ENCODE measurements around the gene PRUNE2.

The PRUNE2 gene

DNA sequence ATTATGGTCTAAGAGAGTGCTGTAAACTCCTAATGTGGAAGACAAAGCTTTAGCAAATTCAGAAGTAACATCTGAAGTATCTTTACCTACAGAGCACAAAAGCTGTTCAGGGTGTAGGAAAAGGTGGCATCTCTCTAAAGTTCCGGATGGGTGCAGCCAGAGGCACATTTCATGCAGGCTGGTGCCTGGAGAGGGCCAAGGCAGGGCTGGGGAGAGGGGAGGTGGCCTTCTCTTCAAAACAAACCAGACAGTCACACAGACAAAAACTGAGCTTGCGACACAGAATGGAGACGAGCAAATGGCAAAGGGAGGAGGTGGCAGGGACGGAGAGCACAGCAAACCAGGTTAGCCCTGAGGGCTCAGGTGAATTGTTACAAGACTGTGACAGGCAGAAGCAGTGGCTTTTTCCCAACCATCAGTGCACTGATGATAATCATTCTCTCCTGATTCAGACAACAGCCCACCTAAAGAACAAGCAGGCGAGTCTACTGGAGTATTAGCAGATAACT is 263.2 kb downstream of the PRUNE2 start:
- CTCF ChIA-PET: interaction anchor here (1.4 kb wide), 1 partner anchor 16 kb away, joined by 6 read pairs; no protein-coding TSS in a partner anchor
- Mint-ChIP-seq H3K9me3 (no peaks in the 10 kb centered on the region), H3K4me3 (no peak overlapping the region), H3K27ac (no peak overlapping the region), H3K27me3 (peaks cover 14% of the 10 kb centered on the region), H3K4me1 (peaks cover 3% of the 10 kb centered on the region), H3K36me3 (no peaks in the 10 kb centered on the region)
- DNase-seq: no peak

DNA sequence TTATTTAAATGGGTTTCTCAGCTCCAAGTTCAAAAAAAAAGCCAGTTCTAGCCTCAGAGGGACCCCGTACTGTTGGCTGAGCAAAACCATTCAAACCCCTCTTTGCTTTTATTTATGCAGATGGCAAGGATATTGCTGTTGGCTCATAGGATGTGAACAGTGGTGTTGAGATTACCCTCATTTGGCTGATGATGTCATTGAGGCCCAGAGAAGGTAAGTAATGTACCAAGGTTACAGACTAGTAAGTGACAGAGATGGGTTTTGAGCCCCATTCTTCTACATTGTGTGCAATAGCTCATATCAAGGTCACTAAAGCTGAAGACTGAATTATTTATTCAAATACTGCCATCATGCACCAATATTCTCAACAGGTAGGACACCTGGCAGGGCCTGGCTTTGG is 263.8 kb downstream of the PRUNE2 start:
- DNase-seq: no peak
- Mint-ChIP-seq H3K4me3 (no peak overlapping the region), H3K4me1 (peaks cover 10% of the 10 kb centered on the region), H3K36me3 (no peaks in the 10 kb centered on the region), H3K27ac (no peak overlapping the region), H3K9me3 (no peaks in the 10 kb centered on the region), H3K27me3 (peaks cover 14% of the 10 kb centered on the region)
- CTCF ChIA-PET: interaction anchor here (1.4 kb wide), 1 partner anchor 17 kb away, joined by 6 read pairs; no protein-coding TSS in a partner anchor

DNA sequence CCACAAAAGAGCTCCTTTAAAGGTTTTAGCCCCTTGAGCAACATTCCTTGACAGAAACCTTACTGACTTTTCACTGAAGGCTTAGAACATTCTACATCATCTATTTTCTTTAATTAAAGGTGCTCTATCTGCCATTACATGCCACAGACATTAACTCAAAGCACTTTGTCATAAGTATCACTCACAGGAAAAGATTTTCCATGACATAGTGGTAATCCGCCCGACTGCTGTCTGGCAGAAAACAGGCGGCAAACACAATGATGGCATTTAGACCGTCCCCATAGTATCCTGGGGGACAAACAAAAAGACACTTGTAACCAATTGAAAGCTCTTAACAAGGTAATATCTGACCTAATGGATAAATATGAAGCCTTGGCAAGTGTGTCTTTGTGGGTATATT is 267.9 kb downstream of the PRUNE2 start:
- H3K4me1 Mint-ChIP-seq: peaks cover 13% of the 10 kb centered on the region
- DNase-seq: no peak
- H3K9me3 Mint-ChIP-seq: no peaks in the 10 kb centered on the region
- CTCF ChIA-PET: no interaction called here
- H3K27me3 Mint-ChIP-seq: peaks cover 5% of the 10 kb centered on the region
- H3K27ac Mint-ChIP-seq: no peak overlapping the region
- no peaks in the 10 kb centered on the region for H3K36me3 Mint-ChIP-seq
- H3K4me3 Mint-ChIP-seq: no peak overlapping the region

DNA sequence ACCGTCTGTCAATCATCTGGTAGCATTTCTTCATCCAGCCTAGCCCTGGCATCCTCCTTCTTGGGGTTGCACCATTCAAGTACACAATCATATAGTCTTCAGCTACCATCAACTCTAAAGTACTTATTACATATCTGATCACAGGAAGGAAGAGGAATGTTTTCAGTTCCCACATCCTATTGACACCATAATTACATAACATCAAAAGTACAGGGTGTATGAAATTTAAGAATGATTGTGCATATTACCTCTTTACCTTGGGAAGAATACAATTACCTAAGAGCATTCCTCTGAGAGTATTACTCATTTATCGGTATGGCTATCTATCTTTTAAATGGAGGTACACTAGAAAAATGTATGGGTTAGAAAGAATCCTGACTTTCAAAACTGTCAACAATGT is 268.5 kb downstream of the PRUNE2 start:
- Mint-ChIP-seq H3K9me3 (no peaks in the 10 kb centered on the region), H3K4me3 (no peak overlapping the region), H3K36me3 (no peaks in the 10 kb centered on the region), H3K27me3 (no peaks in the 10 kb centered on the region), H3K27ac (no peak overlapping the region), H3K4me1 (peaks cover 13% of the 10 kb centered on the region)
- DNase-seq: no peak
- CTCF ChIA-PET: no interaction called here

DNA sequence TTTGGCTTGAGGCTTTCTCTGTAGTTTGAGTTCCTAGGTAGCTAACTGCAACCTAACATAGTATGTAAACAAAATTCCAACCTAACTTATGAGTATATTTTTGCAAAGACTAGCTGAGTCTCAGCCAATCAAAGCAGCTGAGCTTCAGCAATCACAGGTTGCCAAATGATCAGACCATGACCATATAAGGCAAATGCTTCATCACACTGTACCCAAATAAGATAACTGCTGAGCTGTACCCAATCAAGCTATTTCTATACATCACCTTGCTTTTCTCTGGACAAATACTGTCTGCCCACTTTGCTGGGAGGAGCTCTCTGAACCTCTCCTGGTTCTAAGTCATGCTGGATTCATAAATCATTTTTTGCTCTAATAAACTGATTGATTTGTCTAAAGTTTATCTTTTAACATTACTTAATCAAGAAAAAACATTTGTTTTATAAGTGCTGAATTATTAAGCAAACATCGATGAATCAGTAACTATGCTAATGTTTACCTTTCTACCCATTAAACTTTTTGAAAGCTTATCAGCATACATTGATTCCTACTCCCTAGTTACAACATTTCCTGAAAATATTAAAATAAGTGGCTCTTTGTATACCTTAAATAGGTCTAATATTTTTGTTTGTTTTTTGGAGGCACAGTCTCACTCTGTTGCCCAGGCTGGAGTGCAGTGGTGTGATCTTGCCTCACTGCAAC is 271.4 kb downstream of the PRUNE2 start:
- Mint-ChIP-seq H3K27ac (no peak overlapping the region), H3K9me3 (no peaks in the 10 kb centered on the region), H3K4me3 (no peak overlapping the region), H3K27me3 (no peaks in the 10 kb centered on the region), H3K4me1 (peaks cover 18% of the 10 kb centered on the region), H3K36me3 (no peaks in the 10 kb centered on the region)
- CTCF ChIA-PET: interaction anchor here (1.0 to 1.4 kb wide), 2 partner anchors 14 to 240 kb away, joined by 3 to 4 read pairs; partner anchors contain the start of gene RFK
- no peak for DNase-seq

DNA sequence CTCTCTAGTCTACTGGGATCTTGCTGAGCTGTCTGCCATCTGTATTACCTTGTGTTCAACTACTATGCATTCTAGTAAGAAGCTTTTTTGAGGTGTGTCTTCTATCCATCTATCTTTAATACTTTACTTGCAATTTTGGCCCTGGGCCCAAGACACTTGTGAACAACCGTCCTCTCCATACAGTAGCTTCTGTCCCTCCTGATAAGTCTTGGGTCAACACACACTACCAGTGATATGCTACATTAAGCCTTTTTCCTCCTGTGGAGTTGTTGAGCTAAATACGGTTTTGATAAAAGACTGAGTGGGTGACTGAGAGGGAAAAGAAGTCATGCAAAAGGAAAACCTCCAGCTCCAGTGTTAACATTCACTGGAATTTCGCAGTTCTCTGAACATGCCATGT is 275.0 kb downstream of the PRUNE2 start:
- H3K4me3 Mint-ChIP-seq: no peak overlapping the region
- H3K27ac Mint-ChIP-seq: no peak overlapping the region
- no peaks in the 10 kb centered on the region for H3K36me3 Mint-ChIP-seq
- H3K9me3 Mint-ChIP-seq: no peaks in the 10 kb centered on the region
- CTCF ChIA-PET: interaction anchor here (0.7 kb wide), 1 partner anchor 172 kb away, joined by 3 read pairs; the partner anchor contains the start of gene GCNT1
- no peak for DNase-seq
- H3K27me3 Mint-ChIP-seq: peaks cover 7% of the 10 kb centered on the region
- peaks cover 6% of the 10 kb centered on the region for H3K4me1 Mint-ChIP-seq

DNA sequence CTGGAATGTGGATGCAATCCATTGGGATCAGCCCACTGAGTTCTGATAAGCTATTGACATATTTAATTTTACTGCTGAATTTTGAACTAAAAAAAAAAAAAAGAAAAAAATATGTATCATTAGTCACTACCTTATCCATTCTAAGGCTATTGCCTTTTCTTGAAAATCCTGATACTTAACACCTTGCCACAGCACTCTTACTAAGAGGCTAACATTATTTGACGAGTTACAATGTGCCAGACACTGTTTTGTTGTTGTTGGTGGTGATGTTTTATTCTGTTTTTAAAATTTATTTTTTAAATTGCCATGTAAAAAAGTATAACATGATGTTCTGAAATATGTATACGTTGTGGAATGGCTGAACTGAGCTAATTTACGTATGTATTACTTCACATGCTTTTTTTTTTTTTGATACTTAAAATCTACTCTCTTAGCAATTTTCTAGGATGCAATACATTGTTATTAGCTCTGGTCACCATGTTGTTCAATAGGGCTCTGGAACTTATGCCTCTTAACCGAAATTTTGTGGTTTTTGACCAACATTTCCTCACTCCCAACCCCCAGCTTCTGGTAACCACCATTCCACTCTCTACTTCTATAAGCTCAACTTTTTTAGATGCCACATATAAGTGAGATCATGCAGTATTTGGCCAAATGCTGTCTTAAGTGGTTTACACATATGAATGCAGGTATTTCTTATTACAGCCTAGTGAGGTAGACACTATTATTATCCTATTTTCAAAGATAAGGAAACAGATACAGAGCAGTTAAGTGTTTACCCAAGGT is 276.5 kb downstream of the PRUNE2 start:
- CTCF ChIA-PET: no interaction called here
- H3K27ac Mint-ChIP-seq: no peak overlapping the region
- H3K4me3 Mint-ChIP-seq: no peak overlapping the region
- no peak for DNase-seq
- no peaks in the 10 kb centered on the region for H3K9me3 Mint-ChIP-seq
- peaks cover 6% of the 10 kb centered on the region for H3K4me1 Mint-ChIP-seq
- no peaks in the 10 kb centered on the region for H3K36me3 Mint-ChIP-seq
- H3K27me3 Mint-ChIP-seq: peaks cover 7% of the 10 kb centered on the region

DNA sequence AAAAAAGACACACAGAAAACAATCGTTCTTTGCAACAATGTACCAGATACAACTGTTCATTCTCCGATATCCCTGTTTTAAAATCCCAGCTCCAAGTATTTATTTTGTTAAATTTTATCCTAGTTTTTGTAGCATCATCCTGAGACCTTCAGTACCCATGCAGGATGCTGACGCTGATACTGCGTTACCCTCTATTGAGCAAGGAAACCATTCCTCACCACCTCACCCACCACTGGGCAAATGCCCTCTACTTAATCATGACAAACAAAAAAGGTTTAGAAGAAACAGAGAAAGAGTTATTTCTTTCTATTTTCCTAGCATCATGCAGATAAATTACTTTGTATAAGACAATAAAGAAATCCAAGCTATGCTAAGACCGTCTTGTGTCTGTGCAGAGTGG is 277.8 kb downstream of the PRUNE2 start:
- Mint-ChIP-seq H3K27me3 (peaks cover 7% of the 10 kb centered on the region), H3K36me3 (no peaks in the 10 kb centered on the region), H3K9me3 (no peaks in the 10 kb centered on the region), H3K4me1 (peaks cover 6% of the 10 kb centered on the region), H3K27ac (no peak overlapping the region), H3K4me3 (no peak overlapping the region)
- DNase-seq: no peak
- CTCF ChIA-PET: interaction anchor here (0.6 to 1.3 kb wide), 2 partner anchors 9 to 648 kb away, joined by 3 read pairs; no protein-coding TSS in a partner anchor

DNA sequence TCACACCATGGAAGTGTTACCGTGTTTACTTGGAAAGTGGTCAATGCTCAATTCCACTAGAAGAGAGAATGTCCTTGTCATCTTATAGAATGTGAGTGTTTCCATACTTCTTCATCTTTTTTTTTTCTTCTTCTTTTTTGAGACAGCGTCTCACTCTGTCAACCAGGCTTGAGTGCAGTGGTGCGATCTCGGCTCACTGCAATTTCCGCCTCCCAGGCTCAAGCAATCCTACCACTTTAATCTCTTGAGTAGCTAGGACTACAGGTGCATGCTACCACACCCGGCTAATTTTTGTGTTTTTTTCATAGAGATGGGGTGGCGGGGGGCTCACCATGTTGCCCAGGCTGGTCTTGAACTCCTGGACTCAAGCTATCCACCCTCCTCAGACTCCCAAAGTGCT is 278.9 kb downstream of the PRUNE2 start:
- no peak overlapping the region for H3K4me3 Mint-ChIP-seq

DNA sequence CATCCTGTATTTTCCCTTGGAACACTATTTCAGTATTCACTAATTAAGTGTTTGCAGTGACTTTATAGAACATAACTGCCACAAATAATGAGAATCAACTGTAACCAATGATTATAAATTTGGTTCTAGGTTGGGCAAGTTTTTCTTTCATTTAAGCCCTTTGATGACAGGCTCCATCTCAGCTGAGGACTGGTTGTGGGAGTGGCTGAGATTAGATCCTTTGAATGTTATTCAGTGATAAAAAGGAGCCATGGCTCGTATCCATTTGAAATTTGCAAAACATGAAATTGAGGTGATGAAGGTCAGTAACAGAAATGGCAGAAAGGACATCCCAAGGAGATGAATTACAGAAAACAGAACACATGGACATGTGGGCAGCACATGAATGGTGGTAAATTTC is 279.8 kb downstream of the PRUNE2 start:
- peaks cover 6% of the 10 kb centered on the region for H3K4me1 Mint-ChIP-seq
- H3K27ac Mint-ChIP-seq: no peak overlapping the region
- H3K4me3 Mint-ChIP-seq: no peak overlapping the region
- CTCF ChIA-PET: interaction anchor here (1.1 kb wide), 1 partner anchor 22 kb away, joined by 4 read pairs; no protein-coding TSS in a partner anchor
- H3K27me3 Mint-ChIP-seq: peaks cover 14% of the 10 kb centered on the region
- H3K9me3 Mint-ChIP-seq: no peaks in the 10 kb centered on the region
- H3K36me3 Mint-ChIP-seq: no peaks in the 10 kb centered on the region
- no peak for DNase-seq

More for the DNA sequence above, 278.9 kb downstream of the PRUNE2 start:
- H3K27me3 Mint-ChIP-seq: peaks cover 7% of the 10 kb centered on the region
- H3K9me3 Mint-ChIP-seq: no peaks in the 10 kb centered on the region
- no peaks in the 10 kb centered on the region for H3K36me3 Mint-ChIP-seq
- H3K4me1 Mint-ChIP-seq: peaks cover 6% of the 10 kb centered on the region
- CTCF ChIA-PET: no interaction called here
- DNase-seq: no peak
- H3K27ac Mint-ChIP-seq: no peak overlapping the region

DNA sequence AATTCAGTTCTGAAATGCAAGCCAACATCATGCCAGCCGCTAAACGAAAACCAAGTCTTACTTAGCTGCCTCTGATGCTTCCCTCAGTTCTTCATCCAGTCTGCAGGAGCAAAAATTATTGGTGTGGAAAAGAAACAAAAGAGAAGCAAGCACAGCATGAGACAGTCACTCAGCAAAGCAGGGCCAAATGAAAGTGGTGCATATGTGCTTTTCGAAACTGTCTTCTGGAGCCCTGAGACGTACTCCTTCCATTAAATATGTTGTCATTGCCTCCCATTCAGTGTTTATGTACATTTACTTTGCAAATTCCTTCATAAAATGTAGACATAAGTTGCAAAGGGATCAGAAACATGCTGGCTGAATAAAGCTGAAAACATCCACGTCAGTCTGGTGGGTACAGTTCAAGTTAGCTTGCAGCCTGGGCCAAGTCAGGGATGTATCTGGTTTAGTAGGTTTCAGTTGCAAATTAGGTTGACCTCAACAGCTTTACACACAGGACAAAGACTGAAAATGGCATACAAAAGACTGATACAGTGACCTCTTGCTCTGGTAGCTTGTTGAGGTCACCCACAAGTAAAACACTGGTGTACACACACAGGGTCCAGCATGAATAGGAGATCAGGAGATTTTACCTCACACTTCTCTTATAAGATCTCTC is 281.4 kb downstream of the PRUNE2 start:
- peaks cover under 1% of the 10 kb centered on the region for H3K4me1 Mint-ChIP-seq

DNA sequence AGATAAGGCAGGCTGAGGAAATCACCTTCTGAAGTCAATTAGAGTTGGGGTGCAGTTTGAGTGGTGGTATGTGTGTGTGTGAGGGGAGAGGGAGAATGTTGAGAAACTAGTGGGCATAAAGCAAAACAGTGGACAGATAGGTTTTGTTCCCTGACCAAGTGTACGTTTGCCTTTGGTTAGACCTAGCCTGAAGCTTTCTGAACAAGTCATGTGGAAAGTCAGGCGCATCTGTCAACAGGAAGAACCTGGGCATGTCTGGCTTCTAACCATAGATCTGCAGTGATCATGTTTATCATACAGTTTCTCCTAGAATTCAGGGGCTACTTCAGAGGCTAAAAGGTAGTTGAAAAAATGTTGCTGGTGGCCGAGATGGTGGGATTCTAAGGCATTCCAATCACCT is 284.9 kb downstream of the PRUNE2 start:
- H3K9me3 Mint-ChIP-seq: no peaks in the 10 kb centered on the region
- H3K4me1 Mint-ChIP-seq: no peaks in the 10 kb centered on the region
- CTCF ChIA-PET: no interaction called here
- no peak overlapping the region for H3K27ac Mint-ChIP-seq
- H3K4me3 Mint-ChIP-seq: no peak overlapping the region
- H3K27me3 Mint-ChIP-seq: peaks cover 39% of the 10 kb centered on the region
- H3K36me3 Mint-ChIP-seq: no peaks in the 10 kb centered on the region
- no peak for DNase-seq

More for the DNA sequence above, 281.4 kb downstream of the PRUNE2 start:
- Mint-ChIP-seq H3K27ac (no peak overlapping the region), H3K9me3 (no peaks in the 10 kb centered on the region), H3K27me3 (peaks cover 26% of the 10 kb centered on the region), H3K4me3 (no peak overlapping the region), H3K36me3 (no peaks in the 10 kb centered on the region)
- CTCF ChIA-PET: no interaction called here
- DNase-seq: no peak

DNA sequence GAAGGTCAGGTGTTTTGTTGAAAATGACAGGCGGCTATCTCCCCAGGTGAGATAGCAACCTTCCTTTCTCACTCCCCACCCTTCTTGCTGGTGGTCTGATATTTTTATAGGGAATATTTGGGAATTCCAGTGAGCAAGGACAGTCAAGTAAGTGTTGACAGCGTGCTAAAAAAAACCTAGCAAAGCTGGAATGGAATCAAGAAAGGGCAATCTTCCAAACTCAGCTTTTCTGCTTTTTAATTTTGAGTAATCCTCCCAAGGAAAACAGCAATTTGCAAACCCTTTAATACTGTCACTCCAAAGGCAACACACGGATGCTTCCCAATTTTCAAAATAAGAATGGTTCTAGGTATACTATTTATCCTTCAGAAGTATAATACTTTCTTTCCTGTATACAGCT is 285.3 kb downstream of the PRUNE2 start:
- H3K36me3 Mint-ChIP-seq: no peaks in the 10 kb centered on the region
- no peak overlapping the region for H3K27ac Mint-ChIP-seq
- no peak overlapping the region for H3K4me3 Mint-ChIP-seq
- no peaks in the 10 kb centered on the region for H3K9me3 Mint-ChIP-seq
- no peak for DNase-seq
- CTCF ChIA-PET: no interaction called here
- no peaks in the 10 kb centered on the region for H3K4me1 Mint-ChIP-seq
- H3K27me3 Mint-ChIP-seq: peaks cover 43% of the 10 kb centered on the region

DNA sequence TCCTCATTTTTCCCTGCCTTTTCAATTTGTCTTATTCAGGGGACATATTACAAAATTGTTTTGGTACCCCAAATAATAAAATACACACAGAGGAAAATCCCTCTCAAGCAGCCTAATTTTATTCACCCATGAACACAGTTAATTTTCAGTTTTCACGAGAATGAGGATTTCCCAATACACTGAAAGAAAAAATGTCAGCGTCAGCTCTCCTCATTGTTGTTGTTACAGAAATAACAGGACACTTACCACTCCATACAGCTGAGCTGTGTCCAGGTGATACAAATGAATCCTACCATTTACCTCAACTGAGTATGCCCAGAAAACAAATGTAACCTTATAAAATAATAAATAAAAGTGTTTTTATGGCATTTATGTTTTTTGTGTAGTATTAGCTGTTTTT is 286.3 kb downstream of the PRUNE2 start:
- Mint-ChIP-seq H3K4me3 (no peak overlapping the region), H3K4me1 (peaks cover 5% of the 10 kb centered on the region)

More for the DNA sequence above, 286.3 kb downstream of the PRUNE2 start:
- DNase-seq: no peak
- no peaks in the 10 kb centered on the region for H3K9me3 Mint-ChIP-seq
- H3K27ac Mint-ChIP-seq: no peak overlapping the region
- CTCF ChIA-PET: interaction anchor here (1.0 to 1.4 kb wide), 2 partner anchors 9 to 57 kb away, joined by 3 read pairs; no protein-coding TSS in a partner anchor
- no peaks in the 10 kb centered on the region for H3K36me3 Mint-ChIP-seq
- peaks cover 50% of the 10 kb centered on the region for H3K27me3 Mint-ChIP-seq

All from activated naive CD4-positive, alpha-beta T cell treated with anti-CD3 and anti-CD28 coated beads, Interleukin-2, amount 10 ng/mL, durations not matched to agents 7 days and 5 days (primary cell).